GM21576 (cell line): Measurements from ENCODE around the gene GPRC6A.
"Not testable (repeated sequence)": the region's sequence is repeated elsewhere in the genome, so short reads cannot be mapped to it uniquely, and the experiment has no call there.

Experiments
- ATAC-seq: cut with Tn5 transposase; IDR thresholded peaks from one replicate; pipeline ENCODE4 v1.9.1; 2021; ENCODE audit warnings: mild to moderate bottlenecking, moderate library complexity; ENCODE audit not compliant: unreplicated experiment

GPRC6A gene, protein sequence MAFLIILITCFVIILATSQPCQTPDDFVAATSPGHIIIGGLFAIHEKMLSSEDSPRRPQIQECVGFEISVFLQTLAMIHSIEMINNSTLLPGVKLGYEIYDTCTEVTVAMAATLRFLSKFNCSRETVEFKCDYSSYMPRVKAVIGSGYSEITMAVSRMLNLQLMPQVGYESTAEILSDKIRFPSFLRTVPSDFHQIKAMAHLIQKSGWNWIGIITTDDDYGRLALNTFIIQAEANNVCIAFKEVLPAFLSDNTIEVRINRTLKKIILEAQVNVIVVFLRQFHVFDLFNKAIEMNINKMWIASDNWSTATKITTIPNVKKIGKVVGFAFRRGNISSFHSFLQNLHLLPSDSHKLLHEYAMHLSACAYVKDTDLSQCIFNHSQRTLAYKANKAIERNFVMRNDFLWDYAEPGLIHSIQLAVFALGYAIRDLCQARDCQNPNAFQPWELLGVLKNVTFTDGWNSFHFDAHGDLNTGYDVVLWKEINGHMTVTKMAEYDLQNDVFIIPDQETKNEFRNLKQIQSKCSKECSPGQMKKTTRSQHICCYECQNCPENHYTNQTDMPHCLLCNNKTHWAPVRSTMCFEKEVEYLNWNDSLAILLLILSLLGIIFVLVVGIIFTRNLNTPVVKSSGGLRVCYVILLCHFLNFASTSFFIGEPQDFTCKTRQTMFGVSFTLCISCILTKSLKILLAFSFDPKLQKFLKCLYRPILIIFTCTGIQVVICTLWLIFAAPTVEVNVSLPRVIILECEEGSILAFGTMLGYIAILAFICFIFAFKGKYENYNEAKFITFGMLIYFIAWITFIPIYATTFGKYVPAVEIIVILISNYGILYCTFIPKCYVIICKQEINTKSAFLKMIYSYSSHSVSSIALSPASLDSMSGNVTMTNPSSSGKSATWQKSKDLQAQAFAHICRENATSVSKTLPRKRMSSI

GRCh38 chr6:116828983-116829382 is at the start of gene GPRC6A:
Gene GPRC6A, minus strand, starts transcription at chr6:116829083. Its CDS starts 70 bp downstream, at chr6:116829013.
- no peak for ATAC-seq

GRCh38 chr6:116877743-116878142 is 48.9 kb upstream of the GPRC6A start:
- ATAC-seq: no peak

GRCh38 chr6:116876635-116877611 is 48.0 kb upstream of the GPRC6A start, which contains the start of gene RFX6:
Gene RFX6, plus strand, starts transcription at chr6:116877242. Its CDS starts 34 bp downstream, at chr6:116877276.
- ATAC-seq: no peak

DNA sequence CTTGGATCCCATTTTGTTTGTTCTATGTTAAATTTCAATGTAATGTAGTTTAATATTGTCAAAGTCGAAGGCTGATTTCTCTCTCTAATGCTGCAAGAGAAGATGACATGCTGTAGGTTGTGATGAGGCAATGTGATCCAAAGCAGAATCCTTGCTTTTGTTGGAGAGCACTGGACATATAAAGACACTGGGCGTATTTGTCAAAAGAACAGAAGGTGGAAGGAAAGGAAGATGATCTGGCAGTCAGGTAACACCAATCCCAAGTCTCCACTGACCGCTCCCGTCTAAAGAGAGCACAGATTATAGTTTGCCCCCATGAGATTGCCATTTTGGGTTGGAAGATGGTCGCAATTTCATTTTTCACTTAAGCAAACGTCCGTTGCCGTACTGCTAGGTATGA is 47.2 kb upstream of the GPRC6A start:
- ATAC-seq: no peak

DNA sequence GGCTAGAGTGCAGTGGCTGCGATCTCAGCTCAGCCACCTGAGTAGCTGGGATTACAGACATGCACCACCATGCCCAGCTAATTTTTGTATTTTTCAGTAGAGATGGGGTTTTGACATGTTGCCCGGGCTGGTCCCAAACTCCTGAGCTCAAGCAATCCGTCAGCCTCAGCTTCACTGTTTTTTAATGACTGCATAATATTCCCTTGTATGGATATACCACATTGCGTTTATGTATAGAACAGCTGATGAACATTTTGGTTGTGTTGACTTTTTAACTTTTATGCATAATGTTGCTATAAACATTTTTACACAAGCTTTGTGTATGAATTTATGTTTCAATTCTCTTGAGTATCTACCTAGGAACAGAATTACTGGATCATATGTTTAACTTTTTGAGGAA is 43.9 kb upstream of the GPRC6A start:
- no peak for ATAC-seq

DNA sequence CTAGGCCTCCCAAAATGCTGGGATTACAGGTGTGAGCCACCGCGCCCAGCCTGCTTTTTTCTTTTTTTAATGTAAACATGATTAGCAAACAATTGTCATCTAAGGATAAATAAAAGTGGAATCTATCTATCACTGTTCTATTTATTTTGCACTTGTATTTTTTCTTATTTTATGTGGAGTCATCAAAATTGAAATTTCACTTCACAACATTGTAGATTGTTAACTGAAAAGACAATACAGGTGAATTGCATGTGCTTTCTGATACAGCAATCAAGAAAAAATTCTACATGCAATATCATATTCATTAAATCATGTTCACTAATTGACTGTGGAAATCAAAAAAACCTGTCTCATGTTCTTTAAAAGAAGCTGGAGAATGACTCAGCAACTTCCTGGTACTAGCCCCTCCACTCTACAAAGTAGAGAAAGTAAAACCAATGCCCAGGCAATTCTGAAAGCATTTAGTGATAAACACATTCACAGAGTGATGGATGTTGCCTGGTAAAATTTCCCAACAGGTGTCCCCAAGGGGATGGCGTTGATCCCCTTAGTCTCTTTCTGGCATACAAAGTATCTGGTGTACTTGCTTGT is 37.5 kb upstream of the GPRC6A start:
- no peak for ATAC-seq

DNA sequence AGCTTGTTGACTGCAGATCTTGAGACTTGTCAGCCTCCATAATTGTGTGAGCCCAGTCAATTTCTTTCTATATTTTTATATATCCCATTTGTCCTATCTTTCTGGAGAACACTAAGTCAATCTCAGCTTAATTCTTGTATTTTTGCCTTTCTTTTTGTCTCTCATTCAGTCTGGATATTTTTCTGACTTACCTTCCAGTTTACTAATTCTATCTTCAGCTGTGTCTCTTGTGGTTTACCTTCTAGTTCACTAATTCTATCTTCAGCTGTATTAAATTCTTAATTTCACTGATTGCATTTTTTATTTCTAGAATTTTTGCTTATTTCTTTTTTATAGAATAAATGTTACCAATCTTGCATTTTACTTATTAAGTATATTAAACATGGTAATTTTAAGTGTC is 30.4 kb upstream of the GPRC6A start:
- ATAC-seq: no peak

DNA sequence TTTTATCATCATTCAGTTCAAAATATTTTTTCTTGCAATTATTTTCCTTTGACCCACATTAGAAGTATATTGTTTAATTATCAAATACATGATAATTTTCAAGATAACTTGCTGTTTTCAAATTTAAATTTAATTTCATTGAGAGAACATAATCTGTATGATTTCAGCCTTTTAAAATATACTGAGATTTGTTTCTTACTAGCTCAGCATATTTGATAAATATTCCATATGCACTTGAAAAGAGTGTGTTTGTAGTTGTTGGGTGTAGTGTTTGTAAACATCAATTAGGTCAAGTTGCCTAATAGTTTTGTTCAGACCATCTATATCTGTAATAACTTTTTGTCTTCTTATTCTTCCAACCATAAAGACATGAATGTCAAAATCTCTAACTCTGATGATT is 29.2 kb upstream of the GPRC6A start:
- ATAC-seq: no peak

DNA sequence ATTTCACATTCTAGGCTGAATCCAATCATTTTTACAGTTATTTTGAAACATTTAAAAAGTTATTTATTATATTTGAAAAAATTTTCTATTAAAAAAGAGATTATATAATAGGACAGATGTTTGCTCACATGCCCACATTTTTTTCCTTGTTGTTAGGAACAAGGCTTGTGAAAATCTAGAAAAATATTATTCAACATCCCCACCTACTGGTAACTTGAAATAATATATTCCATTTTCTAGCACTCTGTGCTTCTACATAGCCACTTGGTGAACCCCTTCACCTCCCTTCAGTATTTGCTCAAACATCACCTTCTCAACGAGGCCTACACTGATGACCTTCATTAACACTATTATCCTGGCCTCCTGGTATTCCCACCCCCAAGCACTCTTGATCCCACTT is 18.3 kb upstream of the GPRC6A start:
- ATAC-seq: no peak

- no peak for ATAC-seq
Observed at GRCh38 chr6:116842459-116842858, 13.6 kb upstream of the GPRC6A start.

GRCh38 chr6:116840091-116840490 is 11.2 kb upstream of the GPRC6A start:
- no peak for ATAC-seq

DNA sequence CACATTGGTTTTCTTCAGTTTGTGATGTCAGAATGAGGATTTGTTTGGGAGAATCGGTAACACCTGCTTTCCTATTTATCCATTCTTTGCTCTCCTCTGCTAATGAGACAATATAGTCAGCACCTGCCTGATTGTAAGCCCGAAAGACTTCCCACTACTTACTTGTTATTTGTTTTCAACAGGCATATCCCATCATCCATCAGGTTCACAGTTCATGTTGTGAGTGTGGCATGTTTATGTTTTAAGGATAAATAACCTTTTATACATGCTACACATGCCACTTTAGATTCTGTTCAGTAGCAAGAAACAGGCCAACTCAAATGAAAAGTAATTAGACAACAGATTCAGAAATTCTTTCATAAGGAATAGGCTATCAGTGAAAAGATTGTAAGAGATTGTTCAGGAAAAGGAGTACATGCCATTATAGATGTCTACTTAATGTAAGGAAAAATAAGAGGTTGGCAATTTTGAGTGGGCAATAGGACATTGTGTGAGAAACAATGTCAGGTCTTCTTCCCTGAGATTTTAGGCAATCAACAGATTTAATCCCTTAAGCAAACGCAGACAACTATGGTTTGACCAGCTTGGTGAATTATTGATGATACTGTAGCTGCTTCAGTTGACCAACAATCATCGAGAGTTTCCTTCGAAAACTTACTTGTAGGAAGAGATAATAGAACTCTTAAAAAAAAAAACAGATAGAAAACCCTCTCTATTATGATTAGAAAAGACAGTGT is 7.9 kb upstream of the GPRC6A start:
- ATAC-seq: no peak

DNA sequence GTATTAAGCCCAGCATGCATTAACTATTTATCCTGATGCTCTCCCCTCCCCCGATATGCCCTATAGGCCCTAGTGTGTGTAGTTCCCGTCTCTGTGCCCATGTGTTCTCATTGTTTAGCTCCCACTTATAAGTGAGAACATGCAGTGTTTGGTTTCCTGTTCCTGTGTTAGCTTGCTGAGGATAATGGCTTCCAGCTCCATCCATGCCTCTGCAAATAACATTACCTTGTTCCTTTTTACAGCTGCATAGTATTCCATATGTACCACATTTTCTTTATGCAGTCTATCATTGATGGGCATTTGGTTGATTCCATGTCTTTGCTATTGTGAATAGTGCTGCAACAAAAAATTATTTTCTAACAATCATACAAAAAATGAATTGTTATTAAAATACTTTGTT is 5.6 kb upstream of the GPRC6A start:
- ATAC-seq: not testable (repeated sequence)

- ATAC-seq: no peak
Observed at GRCh38 chr6:116827561-116828240, 1.2 kb downstream of the GPRC6A start.

DNA sequence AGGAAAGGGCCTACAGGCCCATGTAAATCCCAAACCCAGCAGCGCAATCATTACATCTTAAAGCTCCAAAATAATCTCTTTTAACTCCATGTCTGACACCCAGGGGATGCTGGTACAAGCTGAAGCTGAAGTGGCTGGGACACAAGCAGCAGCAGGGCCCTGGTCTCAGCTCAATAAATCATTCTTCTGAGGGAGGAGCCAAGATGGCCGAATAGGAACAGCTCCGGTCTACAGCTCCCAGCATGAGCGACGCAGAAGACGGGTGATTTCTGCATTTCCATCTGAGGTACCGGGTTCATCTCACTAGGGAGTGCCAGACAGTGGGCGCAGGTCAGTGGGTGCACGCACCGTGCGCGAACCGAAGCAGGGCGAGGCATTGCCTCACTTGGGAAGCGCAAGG is 12.5 kb downstream of the GPRC6A start:
- ATAC-seq: not testable (repeated sequence)

DNA sequence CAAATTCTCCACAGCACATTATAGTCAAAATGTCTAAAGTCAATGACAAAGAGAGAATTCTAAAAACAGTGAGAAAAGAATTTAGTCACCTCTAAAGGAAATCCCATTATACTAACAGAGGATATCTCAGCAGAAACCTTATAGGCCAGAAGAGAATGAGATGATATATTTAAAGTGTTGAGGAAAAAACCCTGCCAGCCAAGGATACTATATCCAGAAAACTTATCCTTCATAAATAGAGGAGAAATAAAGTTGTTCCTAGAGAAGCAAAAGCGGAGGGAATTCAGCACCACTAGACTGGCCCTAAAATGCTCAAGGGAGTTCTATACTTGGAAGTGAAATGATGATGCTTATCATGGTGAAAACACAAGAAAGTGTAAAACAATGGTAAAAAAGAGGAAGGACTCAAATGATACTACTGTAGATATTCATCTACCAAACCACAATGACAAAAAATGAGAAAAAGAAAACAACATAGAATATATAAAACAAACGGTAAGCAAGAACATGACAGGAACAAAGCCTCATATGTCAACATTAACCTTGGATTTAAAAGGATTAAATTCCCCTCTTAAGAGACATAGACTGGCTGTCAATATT is 16.7 kb downstream of the GPRC6A start:
- ATAC-seq: no peak

DNA sequence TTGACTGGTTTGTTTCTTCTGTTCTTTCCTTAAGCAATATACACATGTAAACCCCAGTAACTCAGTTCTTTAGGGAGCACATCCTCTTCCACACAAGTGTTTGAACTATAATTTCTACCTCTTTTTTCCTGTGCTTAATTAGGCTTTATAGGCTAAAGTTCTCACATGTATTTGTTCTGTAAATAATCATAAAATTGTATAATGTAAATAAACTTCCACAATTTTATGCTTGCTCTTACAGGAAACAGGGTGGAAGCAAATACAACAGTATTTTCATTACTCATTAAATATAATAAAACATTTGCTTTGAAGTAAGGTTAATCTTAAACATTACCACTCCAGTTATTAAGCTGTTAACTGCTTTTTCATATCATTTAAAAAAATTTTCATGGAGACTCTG is 26.9 kb downstream of the GPRC6A start:
- no peak for ATAC-seq

- ATAC-seq: no peak
Observed at GRCh38 chr6:116799945-116800344, 28.9 kb downstream of the GPRC6A start.

DNA sequence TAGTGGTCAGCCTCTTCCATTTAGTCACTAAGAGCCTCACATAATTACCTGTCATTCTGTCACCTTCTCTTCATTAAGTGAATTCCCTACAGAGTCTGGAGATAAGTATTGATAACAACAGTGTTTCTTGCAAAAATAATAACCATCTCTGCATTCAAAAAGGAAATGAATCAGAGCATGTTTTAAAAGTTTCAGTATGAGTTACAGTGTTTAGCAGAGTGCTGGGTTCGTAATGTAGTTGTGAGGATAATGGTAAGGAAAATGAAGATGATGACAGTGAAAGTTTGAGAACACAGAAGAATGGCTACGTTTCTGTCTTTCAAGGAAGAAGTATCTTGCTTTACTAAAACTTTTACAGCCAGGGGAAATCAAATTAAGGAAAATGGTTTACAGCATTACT is 31.3 kb downstream of the GPRC6A start:
- ATAC-seq: no peak
